Pancreas (tissue), 10 donors: Measurements from ENCODE around the gene PLK5. TPM values are rescaled to one million over a fixed set of nuclear protein-coding genes. Genes with fewer than 3 reads are reported as not detected.

Experiments
- ATAC-seq, 4 donors: fragments of 200-7000 bp; cut with Tn5 transposase; one replicate each; pipeline versions ENCODE4 v1.8.0 to v1.9.1; 2020; ENCODE audit warnings: mild to moderate bottlenecking in 4 of 4, moderate library complexity in 4 of 4
- DNase-seq, 6 donors: peaks; one replicate each; pipeline ENCODE4 v3.0.0-alpha.2; 2020
- FAIRE-seq: peaks from 2 replicates; lab custom pipeline; 2012; peaks lifted over from hg19 to GRCh38; lab: Jason Lieb, UNC
- H3K27ac ChIP-seq, 4 donors: fragments of 200-600 bp; sonication (generic); 1 replicate in 3 of 4; 2 replicates in 1 of 4; pipeline versions ENCODE4 v1.5.0 to v1.8.0; 2020
- H3K27me3 ChIP-seq, 4 donors: fragments of 200-600 bp; one replicate each; pipeline ENCODE4 v1.8.0; 2021
- H3K36me3 ChIP-seq, 3 donors: fragments of 200-600 bp; sonication (generic) in 1 of 3; one replicate each; pipeline versions ENCODE4 v1.5.0 to v1.8.0; 2020 to 2021
- H3K4me1 ChIP-seq, 3 donors: fragments of 200-600 bp; one replicate each; pipeline ENCODE4 v1.8.0; 2021
- H3K4me3 ChIP-seq, 4 donors: fragments of 200-600 bp; sonication (generic) in 2 of 4; one replicate each; pipeline versions ENCODE4 v1.5.0 to v1.8.0; 2020 to 2021
- H3K9me3 ChIP-seq, 4 donors: fragments of 200-600 bp; one replicate each; pipeline ENCODE4 v1.8.0; 2021
- CTCF ChIP-seq, 4 donors: fragments of 200-600 bp; sonication (generic) in 3 of 4; IDR thresholded peaks; one replicate each; pipeline versions ENCODE4 v1.5.0 to v1.8.0; 2021; ENCODE audit warnings: antibody characterized with exemption in 4 of 4
- WGBS, 2 donors: extraction: QIAGEN DNeasy Blood & Tissue Kit; methylation state at CpG; one replicate each; pipeline ENCODE4 v1.1.7; 2013; 5-methylcytosine and 5-hydroxymethylcytosine counted together
- intact Hi-C, 3 donors: fragments of 100-400 bp; cut with DNase I; formaldehyde crosslinking; loops; one replicate each; pipeline versions ENCODE4 v1.11.1 to v1.14.2; 2022
- polyA plus RNA-seq, 2 donors: library from polyadenylated mRNA; stranded (reverse); fragments of 200-250 nt; gene quantifications; one replicate each; pipeline ENCODE4 v1.2.3, GENCODE V29; 2013
- total RNA-seq, 6 donors: library from RNA; stranded (reverse); fragmentation: NEBNext Ultra II Directional in 4 of 6; extraction: Animal tissue kit (Norgen Biotek cat#: 25700) in 4 of 6; gene quantifications; one replicate each; pipeline versions ENCODE4 v1.2.1 to v1.2.4, GENCODE V29; 2021 to 2023
- donor health status: healthy with polysubstance abuse.
- donor health status: DM: no; HTN: no; CAD: no; lungs with moderate emphysema.
- donor health status: DM: no; HTN: no; CAD: no.
- donor health status: control.
- donor health status: control.
- donor health status: Bipolar disorder and iron deficiency.
- donor health status: DM: yes; HTN: yes; CAD: no.
- donor health status: DM: no; HTN: no; CAD: no.
- donor health status: DM: no; HTN: no; CAD: no.
- donor health status: DM: yes; HTN: yes; CAD: no.

Gene PLK5
- total and polyA plus RNA-seq, 8 donors: 0.11 to 0.23 TPM; not detected in 6

DNA sequence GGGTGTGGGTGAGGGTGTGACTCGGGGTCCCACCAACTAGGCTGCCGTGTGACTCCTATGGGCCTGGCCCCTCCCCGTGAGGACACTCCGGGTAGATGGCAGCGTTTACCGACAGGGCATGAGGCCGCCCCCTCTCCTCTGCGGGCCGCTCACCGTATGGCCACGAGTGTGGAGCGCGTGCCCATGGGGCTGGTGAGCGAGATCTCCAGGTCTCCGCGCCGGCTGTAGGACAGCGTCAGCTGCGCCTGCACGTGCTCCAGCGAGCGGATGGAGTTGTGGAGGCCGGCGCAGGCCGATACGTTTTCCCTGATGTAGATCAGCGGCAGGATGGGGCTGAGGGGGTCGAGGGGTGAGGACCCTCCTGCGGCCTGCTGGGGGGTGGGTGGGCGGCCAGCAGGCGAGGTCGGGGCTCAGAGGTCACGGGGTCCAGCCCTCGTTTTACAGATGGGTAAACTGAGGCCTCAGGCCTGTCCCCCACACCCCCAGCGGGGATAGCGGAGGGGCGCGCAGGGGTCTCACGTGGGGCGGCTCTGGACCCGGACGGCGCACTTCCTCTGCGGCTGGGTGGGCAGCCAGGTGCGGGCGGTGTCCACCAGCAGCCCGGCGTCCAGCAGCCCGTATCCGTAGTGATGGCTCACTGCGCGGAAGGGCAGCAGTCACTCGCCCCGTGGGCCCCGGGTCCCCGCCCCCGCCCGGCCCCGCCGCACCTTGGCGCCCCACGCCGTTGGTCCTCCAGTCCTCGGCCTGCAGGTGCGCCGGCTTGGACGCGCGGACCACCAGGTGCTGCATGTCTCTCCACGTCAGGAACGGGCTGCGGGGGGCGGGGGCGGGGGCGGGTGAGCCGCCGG lies 40.5 kb upstream of the PLK5 start:
- ATAC-seq (no peak), DNase-seq (peak in 1 of 6 donors; percentile 70), FAIRE-seq (no peak)
- H3K4me3 ChIP-seq: no peak overlapping the region
- H3K27me3 ChIP-seq: no peaks in the 10 kb centered on the region
- H3K9me3 ChIP-seq: no peaks in the 10 kb centered on the region
- H3K36me3 ChIP-seq: no peaks in the 10 kb centered on the region
- H3K4me1 ChIP-seq: peaks cover 0 to 4% (median under 1%) of the 10 kb centered on the region in 3 donors
- no peak overlapping the region for H3K27ac ChIP-seq
- WGBS, 2 donors: 87 to 93% methylated on average over 63 to 77 of the region's 77 CpGs
- TF ChIP-seq CTCF (IDR thresholded peaks at IDR 0.05): no peak
- intact Hi-C loops: no loop called here

DNA sequence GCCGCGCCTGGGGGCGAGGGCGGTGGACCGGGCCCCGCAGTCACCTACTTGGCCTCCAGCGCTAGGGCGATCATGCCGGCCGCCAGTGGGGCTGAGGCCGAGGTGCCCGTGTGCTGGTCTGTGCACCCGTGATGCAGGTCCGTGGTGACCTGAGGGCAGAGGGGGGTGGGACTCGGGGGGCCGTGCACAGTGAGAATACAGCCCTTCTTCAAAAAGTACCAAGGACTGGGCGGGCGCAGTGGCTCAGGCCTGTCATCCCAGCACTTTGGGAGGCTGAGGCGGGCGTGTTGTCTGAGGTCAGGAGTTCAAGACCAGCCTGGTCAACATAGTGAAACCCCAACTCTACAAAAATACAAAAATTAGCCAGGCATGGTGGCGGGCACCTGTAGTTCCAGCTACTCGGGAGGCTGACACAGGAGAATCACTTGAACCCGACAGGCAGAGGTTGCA lies 39.9 kb upstream of the PLK5 start:
- ATAC-seq (no peak), DNase-seq (peak in 1 of 6 donors; percentile 62), FAIRE-seq (no peak)
- 91 to 93% methylated on average over 23 of the region's 23 CpGs for WGBS, 2 donors
- Histone ChIP-seq H3K4me1 (peaks cover 0 to 3% (median 0%) of the 10 kb centered on the region in 3 donors), H3K27me3 (no peaks in the 10 kb centered on the region), H3K36me3 (no peaks in the 10 kb centered on the region), H3K27ac (no peak overlapping the region), H3K4me3 (no peak overlapping the region), H3K9me3 (no peaks in the 10 kb centered on the region)
- intact Hi-C loops: no loop called here
- TF ChIP-seq CTCF (IDR thresholded peaks at IDR 0.05): no peak

DNA sequence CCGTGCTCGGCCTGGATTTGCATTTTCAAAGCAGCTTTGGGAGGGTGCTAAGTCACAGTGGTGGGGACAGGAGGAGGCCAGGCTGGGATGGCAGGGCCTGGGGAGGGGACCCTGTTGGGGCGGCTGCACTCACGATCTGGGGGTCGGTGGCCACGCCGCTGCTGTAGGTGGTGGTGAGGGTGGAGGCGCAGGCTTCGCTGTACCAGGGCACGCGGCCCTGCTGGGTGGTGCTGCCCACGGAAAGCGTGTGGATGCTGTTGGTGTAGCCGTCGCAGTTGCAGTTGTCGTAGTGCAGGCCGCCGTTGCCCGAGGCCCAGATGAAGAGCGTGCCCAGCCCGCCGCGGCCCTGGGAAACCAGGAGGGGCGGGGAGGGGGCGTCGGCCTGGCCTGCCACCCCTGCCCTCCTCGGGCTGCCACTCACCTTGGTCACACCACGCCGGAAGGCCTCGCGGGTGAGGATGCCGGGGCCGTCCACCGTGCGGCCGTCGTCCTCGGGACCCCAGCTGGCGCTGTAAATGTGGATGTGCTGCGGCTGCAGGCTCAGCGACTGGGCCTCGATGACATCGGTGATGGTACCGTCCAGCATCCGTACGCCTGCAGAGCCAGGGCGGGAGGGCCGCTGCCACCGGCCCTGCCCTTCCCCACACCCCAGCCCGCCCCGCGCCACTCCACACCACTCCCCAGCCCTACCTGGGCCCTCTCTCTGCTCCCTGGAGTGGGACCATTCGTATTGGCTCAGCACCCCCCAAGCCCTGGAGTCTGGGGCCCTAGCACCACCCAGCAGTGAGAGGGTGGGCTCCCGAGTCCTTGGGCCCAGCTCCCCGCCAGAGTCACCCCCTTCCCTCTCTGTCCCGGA lies 36.9 kb upstream of the PLK5 start:
- ATAC-seq (no peak), DNase-seq (peak in 2 of 6 donors; percentile 15 to 65), FAIRE-seq (no peak)
- Histone ChIP-seq H3K36me3 (no peaks in the 10 kb centered on the region), H3K27me3 (no peaks in the 10 kb centered on the region), H3K9me3 (no peaks in the 10 kb centered on the region), H3K4me1 (peaks cover 0 to 12% (median 12%) of the 10 kb centered on the region in 3 donors), H3K27ac (no peak overlapping the region), H3K4me3 (no peak overlapping the region)
- intact Hi-C loops: no loop called here
- no peak for TF ChIP-seq CTCF (IDR thresholded peaks at IDR 0.05)
- 94 to 97% methylated on average over 52 to 56 of the region's 56 CpGs for WGBS, 2 donors

GRCh38 chr19:1487576-1488281 lies 36.1 kb upstream of the PLK5 start:
- DNase-seq (peak in 3 of 6 donors; percentile 22 to 78 (median 45)), FAIRE-seq (no peak), ATAC-seq (no peak)
- whole genome bisulfite sequencing, 2 donors: 88 to 94% methylated on average over 38 to 40 of the region's 40 CpGs
- Histone ChIP-seq H3K9me3 (no peaks in the 10 kb centered on the region), H3K27ac (no peak overlapping the region), H3K36me3 (no peaks in the 10 kb centered on the region), H3K4me3 (no peak overlapping the region), H3K4me1 (peaks cover 0 to 19% (median 12%) of the 10 kb centered on the region in 3 donors), H3K27me3 (no peaks in the 10 kb centered on the region)
- intact Hi-C loops: no loop called here
- TF ChIP-seq CTCF (IDR thresholded peaks at IDR 0.05): no peak
